ENCODE measurements around the gene NEU2. TPM values are rescaled to one million over a fixed set of nuclear protein-coding genes. Genes with fewer than 3 reads are reported as not detected.

Gene NEU2
- total RNA-seq, 1 donor from 2014 or later, result not detected

DNA sequence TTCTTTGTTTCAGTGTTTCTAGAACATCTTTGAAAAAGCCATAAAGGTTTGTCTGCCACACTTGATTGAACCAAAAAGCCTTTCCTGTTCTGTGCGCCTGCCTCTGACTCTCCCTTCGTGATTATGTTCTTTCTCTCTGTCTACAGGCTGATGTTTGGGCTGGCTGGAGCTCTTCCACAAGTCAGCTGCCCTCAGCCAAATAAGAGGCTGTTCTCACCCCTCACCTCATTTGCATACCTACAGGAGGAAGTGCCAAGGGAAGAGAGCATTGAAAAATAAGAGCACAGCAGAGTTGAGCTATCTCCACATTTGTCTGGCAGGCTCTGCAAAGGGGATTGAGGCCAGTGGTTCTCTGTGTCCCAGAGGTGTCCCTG lies 43.5 kb downstream of the NEU2 start:
- DNase-seq (ENCODE audit: low read depth in 2 of 2), result peak in 1 of 2 donors; percentile 44

DNA sequence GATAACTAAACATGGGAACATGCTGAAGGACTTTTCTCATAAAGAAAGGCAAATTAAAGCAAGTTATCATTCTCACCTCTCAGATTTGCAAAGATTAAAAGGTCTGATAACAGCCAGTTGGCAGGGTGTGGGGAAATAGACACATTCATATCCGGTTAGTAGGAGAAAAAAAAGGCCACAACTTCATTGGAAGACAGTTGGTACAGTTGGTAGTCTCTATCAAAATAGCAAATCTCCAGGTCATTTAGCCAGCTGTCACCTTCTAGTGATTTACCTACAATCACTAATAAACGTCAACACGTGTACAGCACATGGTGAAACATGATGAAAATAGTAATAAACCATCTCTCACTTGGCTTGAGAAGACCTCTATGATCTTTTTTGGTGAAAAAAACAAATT lies 44.3 kb downstream of the NEU2 start:
- peak; percentile 68 to 76 for DNase-seq (ENCODE audit: low read depth in 2 of 2)

DNA sequence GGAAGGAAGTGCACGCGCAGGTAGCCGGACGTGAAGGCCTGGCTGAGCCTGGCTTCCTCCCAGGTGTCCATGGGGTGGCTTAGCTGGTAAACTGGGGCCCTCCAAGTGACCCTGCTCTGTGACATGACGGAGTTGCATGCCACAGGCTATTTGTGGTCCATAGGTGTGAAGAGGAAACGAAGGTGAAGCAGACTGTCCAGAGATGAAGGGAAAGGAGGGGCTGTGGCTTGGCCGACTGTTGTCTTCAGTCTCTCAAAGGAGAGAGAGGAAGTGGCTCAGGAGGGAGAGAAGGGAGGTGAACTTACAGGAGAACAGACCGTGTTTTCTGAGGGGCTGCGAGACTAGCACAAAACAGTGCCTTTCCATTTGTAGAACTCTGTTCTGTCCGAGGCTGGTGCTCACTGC lies 47.0 kb downstream of the NEU2 start:
- no peak for DNase-seq (ENCODE audit: low read depth in 2 of 2)

GRCh38 chr2:233079953-233080835 lies 47.7 kb downstream of the NEU2 start:
- no peak for DNase-seq (ENCODE audit: low read depth in 2 of 2)

- no peak for DNase-seq (ENCODE audit: low read depth in 2 of 2)
Observed at GRCh38 chr2:233080836-233081229, 48.4 kb downstream of the NEU2 start.

- DNase-seq (ENCODE audit: low read depth in 2 of 2), result no peak
Observed at GRCh38 chr2:233081232-233081730, 48.8 kb downstream of the NEU2 start.

DNA sequence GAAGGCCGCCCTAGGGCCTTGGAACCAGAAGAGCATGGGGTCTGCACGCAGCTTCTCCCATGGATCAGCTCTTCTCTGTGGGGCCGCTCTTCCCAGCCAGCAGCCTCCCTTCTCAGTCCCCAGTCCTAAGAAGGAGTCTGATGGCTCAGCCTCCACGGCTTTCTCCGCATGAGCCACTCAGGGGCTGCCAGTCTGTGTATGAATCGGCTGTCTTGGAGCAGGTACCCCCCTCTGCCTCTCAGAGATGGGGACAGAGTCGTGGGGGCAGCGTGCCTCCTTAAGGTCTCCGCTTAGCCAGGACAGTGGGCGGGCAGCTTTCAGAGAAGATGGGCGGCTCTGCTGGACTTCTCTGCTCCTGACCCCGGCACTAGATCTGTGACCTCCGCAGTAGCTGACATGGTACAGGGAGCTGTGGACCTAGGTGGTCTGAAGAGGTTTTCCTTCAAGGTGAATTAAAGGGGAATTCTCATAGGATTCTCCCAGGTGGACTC lies 49.3 kb downstream of the NEU2 start:
- no peak for DNase-seq (ENCODE audit: low read depth in 2 of 2)

- no peak for DNase-seq (ENCODE audit: low read depth in 2 of 2)
Observed at GRCh38 chr2:233082222-233082930, 49.9 kb downstream of the NEU2 start.

DNA sequence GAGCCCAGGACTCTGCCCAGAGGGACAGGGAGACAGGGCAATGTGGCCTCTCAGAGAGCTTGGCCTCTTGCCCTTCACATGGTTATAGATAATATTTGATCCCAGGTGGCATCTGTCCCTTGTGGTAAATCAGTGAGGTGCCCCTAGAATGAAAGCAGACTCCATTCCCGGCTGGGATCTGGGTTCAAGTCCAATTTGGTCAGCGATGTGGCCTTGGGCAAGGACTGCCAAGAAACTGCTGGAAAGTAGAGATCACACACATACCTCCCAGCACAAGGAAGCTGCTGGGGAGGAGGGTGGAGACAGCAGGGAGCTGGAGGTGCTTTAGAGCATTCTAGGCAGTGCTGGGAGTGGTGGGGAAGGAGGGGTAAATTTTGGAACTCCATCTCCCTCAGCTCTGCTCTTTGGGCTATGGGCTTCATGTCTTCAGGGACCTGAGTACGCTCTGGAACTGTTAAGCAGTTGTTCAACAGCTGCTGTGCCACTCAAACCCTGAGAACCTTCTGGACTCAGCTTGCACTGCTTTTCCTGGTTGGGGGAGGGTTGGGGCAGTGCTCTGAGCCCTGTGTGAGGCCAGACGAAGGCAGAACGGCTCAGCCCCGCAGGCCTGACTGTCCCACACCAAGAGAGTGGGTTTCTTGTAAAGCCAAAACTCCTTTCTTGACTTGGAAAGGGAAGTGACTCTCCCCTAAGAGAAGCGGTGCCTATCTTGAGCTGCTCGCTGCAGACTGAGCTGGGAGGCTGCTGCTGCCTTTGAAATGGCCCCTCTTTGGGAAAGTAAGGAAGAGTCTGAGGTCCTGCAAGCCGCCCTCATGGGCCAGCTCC lies 50.7 kb downstream of the NEU2 start:
- DNase-seq (ENCODE audit: low read depth in 2 of 2), result no peak

- DNase-seq (ENCODE audit: low read depth in 2 of 2), result no peak
Observed at GRCh38 chr2:233083782-233084181, 51.3 kb downstream of the NEU2 start.

DNA sequence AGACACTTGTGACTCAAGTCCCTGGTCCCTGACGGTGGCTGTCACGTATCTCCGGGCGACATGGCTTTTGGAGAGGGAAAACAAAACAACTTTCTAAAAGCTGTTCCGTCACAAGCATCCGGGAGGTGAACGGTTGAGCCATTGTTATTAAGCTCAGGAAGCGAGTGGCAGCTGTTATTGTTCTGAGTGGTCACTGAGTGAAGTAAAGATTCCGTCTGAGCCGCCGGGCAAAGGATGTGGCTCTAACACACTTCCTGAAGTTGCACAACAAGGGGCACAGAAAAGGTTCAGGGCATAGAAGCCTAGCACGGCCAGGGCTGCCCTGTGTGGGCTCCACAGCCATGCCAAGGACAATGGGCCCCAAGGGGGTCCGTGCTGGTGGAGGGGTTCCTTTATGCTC lies 52.0 kb downstream of the NEU2 start:
- DNase-seq (ENCODE audit: low read depth in 2 of 2), result peak; percentile 90 to 96

Other genes starting within 250 kb of the NEU2 start
- gene SNORC, start 162.4 kb upstream of the NEU2 start, total RNA-seq, result under 0.01 and 0.40 TPM in 2 replicates
- gene NGEF, start 19.4 kb upstream of the NEU2 start, total RNA-seq, result 0.22 TPM in 1 of 2 replicates, not detected in the other
- 25.7 and 43.5 TPM in 2 replicates for gene INPP5D, start 27.7 kb downstream of the NEU2 start, total RNA-seq
- gene ATG16L1, start 219.0 kb downstream of the NEU2 start, total RNA-seq, result 18.1 and 26.2 TPM in 2 replicates

Data from lung microvascular endothelial cell (primary cell).